GM21825 (cell line): ENCODE data around the gene DMBT1.

ENCODE experiments used
- ATAC-seq: cut with Tn5 transposase; IDR thresholded peaks from one replicate; pipeline ENCODE4 v1.9.1; 2021; ENCODE audit warnings: mild to moderate bottlenecking, moderate library complexity; ENCODE audit not compliant: unreplicated experiment

The DMBT1 gene

DNA sequence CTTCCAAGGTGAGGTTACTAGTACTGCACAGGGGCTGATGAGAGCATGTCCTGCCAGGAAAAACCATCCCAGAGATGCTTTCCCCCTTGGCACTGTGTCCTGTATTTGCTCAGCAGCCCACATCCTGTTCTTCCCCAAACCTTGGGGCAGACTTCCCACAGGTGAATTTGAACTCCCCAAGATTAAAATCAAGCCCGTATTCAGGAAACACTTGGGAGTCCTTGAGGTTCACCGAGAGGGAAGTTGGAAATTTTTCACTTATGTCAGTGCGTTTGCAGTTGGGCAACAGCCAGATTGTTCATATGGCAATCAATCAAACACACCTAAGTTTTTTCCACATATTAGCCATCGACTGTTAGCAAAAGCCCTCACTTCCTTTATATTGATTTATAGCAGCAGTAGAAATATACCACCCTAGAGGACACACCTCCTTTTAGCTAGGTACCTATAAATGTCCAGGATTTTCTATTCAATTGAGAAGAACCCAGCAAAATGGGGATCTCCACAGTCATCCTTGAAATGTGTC is at the start of gene DMBT1:
TSS of gene DMBT1 (plus strand) at position 476 of the 526 bp plus-strand sequence. CDS start at position 493, 17 bp downstream.
- ATAC-seq, result no peak

DNA sequence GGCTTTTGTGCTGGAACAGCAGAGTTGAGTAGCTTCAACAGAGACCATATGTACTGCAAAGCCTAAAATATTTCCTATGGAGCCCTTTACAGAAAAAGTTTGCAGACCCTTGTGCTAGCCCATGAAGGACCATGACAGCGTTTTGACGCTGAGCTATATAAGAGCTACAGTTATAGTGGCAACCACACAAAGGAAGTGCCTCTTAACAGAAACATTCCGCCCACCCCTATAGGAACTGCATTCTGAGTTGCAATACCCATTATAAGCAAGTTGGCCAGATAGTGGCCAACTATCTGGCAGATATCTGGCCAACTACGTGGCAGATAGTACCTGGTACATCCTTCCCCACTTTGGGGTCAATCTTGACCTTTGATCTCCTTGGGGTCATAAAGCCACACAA is 47.5 kb upstream of the DMBT1 start:
- ATAC-seq, result no peak

DNA sequence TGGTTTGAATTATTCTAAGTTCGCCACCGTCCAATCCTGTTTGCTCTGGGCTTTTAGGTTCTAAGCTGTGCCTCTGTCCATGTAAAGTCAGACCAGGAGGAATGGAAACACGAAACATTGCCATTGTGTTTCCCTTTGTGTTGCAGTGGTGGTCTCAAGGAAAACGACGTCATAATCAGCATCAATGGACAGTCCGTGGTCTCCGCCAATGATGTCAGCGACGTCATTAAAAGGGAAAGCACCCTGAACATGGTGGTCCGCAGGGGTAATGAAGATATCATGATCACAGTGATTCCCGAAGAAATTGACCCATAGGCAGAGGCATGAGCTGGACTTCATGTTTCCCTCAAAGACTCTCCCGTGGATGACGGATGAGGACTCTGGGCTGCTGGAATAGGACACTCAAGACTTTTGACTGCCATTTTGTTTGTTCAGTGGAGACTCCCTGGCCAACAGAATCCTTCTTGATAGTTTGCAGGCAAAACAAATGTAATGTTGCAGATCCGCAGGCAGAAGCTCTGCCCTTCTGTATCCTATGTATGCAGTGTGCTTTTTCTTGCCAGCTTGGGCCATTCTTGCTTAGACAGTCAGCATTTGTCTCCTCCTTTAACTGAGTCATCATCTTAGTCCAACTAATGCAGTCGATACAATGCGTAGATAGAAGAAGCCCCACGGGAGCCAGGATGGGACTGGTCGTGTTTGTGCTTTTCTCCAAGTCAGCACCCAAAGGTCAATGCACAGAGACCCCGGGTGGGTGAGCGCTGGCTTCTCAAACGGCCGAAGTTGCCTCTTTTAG is 46.3 kb upstream of the DMBT1 start:
- no peak for ATAC-seq

DNA sequence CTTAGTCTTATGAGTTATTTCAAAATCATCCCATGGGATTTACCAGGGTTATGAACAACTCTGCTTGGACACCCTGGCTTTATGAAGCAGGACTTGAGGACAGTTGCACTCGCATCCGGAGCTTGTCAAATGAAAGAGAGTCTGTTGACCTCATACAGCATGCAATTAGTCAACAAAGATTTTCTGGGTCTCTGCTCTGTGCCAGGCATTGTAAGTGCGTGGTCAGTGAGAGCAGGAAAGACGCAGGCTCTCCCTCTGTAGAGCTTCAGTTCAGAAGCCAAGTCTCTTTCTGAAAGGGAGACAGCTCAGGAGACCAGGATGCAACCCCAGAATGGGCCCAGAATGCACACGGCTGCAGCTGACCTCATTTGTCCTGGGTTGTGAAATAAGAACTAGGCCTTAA is 45.5 kb upstream of the DMBT1 start:
- ATAC-seq, result no peak

DNA sequence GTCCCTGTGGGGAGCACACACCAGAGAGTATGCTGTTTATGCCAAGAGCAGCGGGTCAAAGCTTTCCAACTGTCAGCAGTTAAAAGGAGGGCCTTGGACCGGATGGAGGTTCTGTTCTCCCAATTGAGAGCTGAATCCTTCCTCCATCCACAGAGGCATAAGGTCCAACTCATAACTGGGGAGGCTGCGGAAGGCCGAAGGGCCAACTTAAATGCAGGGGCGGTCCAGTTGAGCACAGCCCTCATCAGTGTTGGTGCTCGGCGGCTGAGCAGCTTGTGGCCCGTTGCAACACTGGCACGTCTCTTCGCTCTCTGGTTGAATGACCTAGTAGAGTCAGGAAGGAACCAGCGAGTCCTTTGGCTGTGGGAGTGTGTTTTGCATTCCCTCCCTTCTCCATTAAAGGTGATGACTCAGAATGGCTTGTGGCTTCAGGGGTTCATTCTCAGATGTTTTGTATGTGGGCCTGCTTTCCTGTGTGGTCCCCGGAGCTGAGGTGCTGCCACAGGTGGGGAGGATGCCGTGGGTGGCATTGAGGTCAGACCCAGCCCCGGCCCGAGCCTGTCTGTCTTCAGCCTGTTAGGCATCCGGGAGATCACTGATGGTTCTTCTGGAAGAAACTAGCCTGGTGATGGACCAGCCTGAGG is 44.8 kb upstream of the DMBT1 start:
- no peak for ATAC-seq

DNA sequence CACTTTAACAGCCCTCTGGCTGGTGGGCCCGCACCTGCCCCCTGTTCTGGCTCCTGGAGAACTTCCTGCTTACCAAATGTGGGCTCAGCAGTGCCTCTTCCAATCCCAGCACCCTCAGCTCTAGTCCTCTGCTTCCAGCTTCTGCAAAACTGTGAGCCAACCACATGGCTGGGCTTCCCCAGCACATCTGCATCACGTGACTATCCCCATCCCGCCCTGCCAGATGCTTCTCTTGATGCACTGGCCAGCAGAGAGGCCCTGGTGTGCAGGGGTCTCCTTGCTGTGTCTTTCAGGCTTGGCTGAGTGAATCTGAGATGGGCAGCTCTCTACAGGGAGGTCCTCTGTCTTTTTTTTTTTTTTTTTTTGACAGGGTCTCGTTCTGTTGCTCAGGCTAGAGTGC is 43.8 kb upstream of the DMBT1 start:
- ATAC-seq, result no peak

DNA sequence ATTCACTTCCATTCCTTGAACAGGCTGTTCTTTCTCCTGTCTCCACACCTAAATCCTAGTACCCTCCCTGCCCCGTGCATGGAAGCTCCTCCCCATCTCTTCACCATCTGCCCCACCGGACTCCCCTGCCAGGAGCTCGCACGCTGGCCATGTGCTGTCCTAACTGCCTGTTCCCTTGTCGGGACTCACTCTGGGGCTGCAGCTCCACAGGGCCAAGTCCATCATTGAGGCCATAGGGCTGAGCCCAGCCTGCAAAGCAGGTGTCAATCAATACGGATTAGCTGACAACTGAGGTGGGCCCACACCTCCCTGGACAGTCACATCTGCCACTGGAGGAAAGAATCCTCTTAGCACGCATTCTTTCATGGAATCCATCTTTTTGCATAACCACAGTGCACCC is 41.4 kb upstream of the DMBT1 start:
- no peak for ATAC-seq

DNA sequence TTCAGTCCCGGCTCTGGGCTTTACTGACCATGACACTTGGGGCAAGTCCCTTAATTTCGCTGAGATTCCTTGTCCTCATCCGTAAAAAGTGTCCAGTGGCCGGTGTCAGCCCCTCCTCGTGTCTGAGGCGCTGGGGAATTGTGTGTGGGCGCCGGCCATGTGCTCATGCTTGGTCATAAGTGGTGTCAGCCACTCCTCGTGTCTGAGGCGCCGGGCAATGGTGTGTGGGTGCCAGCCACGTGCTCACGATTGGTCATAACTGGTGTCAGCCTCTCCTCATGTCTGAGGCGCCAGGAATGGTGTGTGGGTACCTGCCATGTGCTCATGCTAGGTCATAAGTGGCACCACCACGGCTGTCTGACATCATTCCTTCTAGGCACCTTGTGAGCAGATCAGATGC is 40.7 kb upstream of the DMBT1 start:
- no peak for ATAC-seq

DNA sequence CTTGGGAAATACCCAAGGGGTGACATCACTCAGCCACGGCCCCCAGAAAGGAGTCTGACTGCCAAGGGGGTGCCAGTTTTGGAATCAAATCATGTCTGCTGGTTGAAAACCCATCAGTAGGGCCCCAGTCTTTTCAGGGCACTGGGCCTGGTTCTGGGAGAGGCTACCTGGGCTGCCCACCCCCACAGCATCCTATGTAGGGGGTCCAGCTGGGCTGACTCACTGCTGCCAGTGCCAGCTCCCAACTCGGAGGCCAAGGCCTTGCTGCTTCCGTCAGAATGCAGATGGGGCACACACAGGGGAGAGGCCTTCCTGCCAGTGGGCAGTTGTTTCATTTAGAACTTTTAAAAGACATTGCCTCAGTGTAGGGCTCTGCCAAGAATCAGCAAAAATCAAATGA is 39.5 kb upstream of the DMBT1 start:
- no peak for ATAC-seq

DNA sequence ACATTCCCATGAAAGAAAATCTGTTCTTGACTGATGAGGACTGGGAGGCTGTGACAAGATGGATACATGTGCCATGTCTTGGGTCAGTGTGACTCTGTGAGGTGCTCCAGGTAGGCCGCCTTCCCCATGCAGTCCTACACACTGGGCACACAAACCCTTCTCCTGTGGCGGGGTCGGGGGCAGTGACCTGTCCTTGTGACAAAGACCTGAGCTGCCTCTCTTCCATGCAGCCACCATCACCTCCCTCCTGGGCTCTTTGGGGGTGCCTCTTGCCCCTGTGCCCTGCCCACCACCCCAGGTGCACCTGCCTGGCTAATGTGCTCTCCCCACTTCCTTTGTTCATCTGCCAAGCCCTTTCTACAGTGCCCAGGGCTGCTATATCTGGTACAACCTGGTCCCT is 35.7 kb upstream of the DMBT1 start:
- no peak for ATAC-seq

DNA sequence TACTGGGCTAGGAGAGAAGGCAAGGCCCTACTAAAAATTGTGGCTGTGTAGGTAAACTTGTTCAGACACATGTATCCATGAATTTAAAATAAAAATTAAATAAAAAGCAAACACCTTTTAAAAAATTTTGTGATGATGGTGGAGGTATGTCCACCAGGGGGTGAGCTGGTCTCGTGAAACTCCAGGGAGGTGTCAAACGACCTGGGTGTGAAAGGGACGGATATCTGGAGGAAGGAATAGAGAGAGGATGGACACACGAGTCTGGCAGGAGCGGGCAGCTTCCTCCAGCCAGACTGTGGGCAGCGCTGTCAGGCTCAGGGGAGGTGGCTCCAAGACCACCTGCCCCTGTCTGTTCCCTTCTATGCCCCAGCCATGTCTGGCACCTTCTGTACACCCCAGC is 34.8 kb upstream of the DMBT1 start:
- no peak for ATAC-seq

DNA sequence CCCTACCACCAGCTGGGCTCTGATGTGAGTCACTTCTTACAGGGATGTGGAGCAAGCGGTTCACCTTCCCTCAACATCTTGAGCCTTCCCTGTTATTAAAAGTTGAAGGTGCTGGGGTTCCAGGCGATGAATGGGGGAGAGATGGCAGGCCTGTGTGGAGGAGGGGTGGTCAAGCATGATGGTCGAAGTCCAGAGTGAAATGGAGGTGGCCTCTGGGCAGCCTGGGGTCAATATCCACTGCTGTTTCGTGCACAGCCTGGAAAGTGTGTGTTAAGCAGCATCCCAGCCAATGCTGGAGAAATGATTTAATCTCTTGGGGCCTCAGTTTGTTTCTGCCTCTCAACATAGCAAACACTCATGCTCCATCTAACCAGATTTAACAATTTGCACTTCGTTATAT is 33.7 kb upstream of the DMBT1 start:
- no peak for ATAC-seq

DNA sequence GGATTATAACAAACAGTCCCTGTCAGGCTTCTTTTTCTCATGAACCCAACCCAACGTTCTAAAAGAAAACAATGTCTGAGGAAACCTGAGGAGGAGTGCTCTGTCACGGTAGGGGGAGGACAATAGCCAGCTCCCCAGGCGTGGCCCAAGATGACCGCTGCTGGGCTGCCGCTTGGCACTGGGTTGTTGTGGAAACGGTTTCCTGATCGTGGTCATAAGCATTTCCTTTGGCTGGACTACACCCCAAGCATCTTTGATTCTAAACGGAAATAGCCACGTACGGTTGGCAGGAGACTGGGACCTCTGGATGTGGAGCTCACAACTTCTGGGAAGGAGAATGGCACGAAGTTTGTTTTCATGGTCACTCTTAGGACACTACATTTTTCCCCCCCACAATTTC is 30.4 kb upstream of the DMBT1 start:
- ATAC-seq, result no peak

DNA sequence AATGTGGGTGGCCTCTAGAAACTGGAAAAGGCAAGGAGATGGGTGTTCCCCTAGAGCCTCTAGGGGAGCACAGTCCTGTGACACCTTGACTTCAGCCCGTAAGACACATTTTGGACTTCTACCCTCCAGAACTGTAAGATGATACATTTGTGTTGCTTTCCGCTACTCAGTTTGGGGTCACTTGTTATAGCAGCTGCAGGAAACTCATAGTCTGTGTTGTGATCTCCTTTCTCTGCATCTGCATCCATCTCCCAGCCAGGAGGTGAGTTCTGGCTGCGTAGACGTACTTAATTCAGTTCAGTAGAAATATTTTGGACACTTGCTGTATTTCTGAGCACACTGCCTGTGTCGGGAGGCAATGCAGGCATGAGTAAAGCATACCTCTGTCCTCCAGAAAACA is 29.3 kb upstream of the DMBT1 start:
- ATAC-seq, result no peak

DNA sequence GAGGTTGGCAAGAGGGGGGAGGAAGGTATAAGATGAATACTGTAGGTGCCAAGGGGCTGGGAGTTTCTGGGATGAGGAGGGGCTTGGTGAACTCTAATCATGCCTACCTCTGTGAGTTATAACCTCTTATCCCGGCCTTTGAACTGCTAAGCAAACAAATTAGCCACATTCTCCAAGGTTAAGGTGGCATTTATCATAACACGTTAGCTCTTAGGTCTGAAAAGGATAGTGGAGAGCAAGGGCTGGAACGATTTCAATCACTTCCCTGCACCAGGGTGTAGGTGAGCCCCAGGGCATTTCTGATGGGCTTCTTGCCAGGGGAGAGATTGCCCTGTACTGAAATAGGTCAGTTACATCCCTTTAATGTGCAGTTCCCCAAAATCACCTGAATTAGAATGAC is 28.6 kb upstream of the DMBT1 start:
- ATAC-seq, result no peak

DNA sequence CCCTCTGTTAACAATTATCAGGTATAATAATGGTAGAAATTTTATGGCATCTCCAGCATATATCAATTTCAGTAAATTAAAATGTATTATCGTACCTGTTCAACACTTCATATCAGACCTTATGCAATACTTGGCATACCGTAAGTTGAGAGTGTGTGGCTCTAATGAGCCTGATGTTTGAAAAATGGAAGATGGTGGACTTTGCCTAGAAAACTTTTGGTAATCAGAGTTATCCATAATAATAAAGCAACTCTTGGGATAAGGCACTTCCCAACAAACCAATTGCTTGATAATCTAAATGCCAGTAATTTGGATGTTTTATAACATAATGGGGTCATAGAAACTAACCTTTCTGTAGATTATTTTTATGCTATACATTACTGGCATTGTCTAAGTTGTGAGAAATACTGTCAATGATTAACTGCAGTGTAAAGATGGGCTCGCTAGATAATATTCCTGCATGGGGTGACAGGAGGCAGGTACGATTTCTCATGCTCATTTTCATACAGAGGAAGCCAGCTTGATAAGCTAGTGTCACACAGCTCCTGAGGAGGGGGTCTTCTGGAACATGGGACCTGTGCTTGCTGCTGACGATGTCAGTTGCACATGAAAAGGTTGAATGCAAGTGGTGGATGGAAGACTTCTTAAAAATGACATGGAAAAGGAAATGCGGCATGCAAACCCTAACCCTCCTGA is 27.8 kb upstream of the DMBT1 start:
- ATAC-seq, result no peak

DNA sequence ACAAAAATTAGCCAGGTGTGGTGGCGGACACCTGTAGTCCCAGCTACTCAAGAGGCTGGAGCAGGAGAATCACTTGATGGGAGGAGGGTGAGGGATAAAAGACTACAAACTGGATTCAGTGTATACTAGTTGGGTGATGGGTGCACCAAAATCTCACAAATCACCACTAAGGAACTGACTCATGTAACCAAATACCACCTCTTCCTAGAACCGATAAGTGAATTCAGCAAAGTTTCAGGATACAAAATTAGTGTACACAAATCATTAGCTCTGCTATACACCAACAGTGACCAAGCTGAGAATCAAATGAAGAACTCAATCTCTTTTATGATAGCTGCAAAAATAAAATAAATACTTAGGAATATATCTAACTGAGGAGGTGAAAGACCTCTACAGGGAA is 23.0 kb upstream of the DMBT1 start:
- ATAC-seq, result no peak

DNA sequence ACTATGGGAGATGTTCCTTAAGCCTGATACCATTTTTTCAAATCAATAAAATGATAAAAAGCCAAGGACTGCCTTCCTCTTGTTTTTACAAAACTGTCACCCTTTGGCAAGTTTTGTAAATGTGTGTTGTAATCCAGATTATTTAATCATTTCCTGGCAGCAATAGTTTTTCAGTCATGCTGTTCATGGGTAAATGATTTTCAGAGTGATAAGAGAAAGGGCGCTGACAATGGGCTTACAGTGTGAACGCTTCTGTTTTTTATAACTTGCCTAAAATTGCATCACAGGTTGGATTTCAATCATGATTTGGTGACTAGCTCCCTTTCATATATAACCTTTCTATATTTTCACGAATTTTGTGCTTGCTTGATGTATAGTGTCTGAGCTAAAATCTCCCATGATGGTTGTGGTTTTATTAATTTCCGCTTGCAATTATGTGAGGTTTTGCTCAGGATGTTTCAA is 19.0 kb upstream of the DMBT1 start:
- no peak for ATAC-seq

DNA sequence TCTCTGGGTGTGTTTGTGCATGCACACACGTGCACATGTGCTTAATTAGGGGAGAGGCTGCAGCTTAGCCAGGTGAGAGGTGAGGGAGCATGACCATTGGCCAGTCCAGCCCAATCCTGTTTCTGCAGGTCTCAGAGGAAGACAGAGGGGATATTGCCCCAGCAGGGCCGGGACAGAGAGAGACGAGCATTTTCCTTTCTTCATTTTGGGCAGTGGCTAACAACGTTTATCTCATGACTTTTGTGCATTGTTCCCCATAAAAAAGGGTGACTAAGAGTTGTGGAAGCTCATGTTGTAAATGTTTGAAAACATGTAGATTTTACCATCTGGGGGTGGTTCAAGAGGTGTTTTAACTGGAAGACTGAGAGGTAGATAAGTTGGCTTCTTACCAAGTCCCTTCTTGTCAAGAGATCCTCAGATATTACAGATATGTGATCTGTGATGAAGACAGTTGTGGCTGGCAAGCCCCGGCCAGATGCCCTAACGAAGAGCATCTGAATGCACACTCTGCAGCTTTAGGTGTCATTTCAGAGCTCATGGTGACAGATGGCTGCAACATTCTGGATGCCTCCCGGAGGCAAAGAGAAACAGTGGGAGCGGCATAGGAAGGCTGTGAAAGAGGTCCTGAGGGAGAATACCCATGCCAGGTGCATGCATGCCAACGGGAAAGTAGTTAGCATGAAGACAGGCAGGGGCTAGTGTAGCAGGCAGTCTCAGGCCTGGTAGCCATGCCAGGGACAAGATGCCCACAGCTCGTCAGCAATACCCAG is 16.7 kb upstream of the DMBT1 start:
- ATAC-seq, result no peak

DNA sequence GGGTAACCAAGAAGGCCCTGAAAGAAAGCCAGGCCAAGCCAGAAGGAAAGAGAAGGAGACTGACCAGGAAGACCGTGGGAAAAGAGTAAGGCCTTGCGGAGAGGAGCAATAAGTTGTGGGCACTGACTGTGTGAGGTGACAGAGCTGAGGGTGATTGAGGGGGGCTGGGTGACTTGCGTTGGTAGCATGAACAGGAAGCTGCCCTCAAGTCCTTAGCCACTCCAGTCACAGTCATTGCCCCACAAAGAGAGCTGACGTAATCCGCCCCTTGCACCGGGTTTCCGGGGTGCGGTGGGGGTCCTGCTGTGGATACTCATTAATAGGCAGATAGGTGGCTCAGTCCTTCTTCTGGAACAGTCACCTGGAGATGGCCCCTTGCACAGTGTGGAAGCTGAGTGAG is 16.1 kb upstream of the DMBT1 start:
- ATAC-seq, result no peak

DNA sequence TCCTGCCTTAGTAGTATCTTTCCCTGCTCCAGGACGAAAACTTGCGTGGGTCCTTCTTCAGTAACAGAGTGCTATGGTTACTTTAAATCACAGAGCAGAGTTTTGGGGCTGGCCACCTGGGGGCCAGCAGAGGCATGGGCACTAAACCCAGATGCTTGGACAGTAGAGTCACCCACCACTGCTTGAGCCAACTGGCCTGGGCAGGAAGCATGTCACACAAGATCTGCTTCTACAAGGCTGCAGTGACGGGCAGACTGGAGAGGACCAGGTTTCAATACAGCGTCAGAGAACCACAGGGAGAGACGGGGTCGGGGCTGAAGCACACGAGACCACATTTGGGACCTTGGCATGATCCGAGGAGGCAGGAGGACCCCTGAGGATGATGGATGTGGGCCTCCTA is 14.3 kb upstream of the DMBT1 start:
- ATAC-seq, result no peak
